Keratinocyte (primary cell): ENCODE data around the gene MYO1D.

Source experiments
- CTCF ChIP-seq, 3 experiments: IDR thresholded peaks in 1 of 3; conservative IDR thresholded peaks in 1 of 3; optimal IDR thresholded peaks in 1 of 3; 2 replicates in 2 of 3; 3 replicates in 1 of 3; pipeline versions ENCODE3 to v1.5.1; 2011; ENCODE audit warnings: low read length in 3 of 3, mild to moderate bottlenecking in 3 of 3, moderate library complexity in 2 of 3, control low read depth in 1 of 3, inconsistent platforms in 1 of 3; ENCODE audit not compliant: insufficient read depth in 2 of 3; ENCODE audit errors: extremely low read depth in 1 of 3
- EZH2 ChIP-seq: IDR thresholded peaks from one replicate; pipeline ENCODE4 v1.6.1; 2012; ENCODE audit warnings: inconsistent platforms, mild to moderate bottlenecking, low read length, moderate library complexity

DNA sequence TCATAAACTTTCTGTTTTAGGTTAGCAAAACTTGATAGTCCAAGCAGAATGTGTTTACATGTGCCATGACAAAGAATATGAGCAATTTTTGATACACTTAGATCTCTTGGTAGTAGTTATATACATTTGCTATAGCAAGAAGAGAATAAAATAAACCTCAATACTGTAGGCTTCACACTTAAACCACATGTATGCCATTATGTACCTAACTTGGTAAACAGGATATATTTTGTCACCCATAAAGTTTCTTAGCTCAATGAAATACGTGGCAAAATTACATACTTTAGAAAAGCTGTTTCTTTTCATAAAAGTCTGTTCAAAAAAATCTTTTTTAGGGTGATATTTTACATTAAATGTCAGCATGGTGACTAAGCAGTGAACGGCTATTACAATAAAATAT is 184.7 kb downstream of the MYO1D start:
- TF ChIP-seq CTCF (optimal IDR thresholded peaks at IDR 0.05 in 1 of 3, IDR thresholded peaks at IDR 0.05 in 1 of 3, conservative IDR thresholded peaks at IDR 0.05 in 1 of 3; ENCODE audit: extremely low read depth in 1 of 3, insufficient read depth in 2 of 3, low read length in 3 of 3) (no peak), EZH2 (no peak)
